Measurements from ENCODE around the gene MGARP. TPM values are rescaled to one million over a fixed set of nuclear protein-coding genes. Genes with fewer than 3 reads are reported as not detected.
A peak's percentile ranks its signal among the peaks of the same experiment; 100 is the strongest.

MGARP gene
- total and polyA plus RNA-seq, 4 donors: 0.09 to 0.17 (median 0.09) TPM; not detected in 1

- TF ChIP-seq ZBTB33 (IDR thresholded peaks at IDR 0.05) (no peak), CTCF (IDR thresholded peaks at IDR 0.05; ENCODE audit: low read depth, low read length, missing input control) (no peak), FOXA2 (IDR thresholded peaks at IDR 0.05) (no peak), GABPA (IDR thresholded peaks at IDR 0.05 in 1 of 2, conservative IDR thresholded peaks at IDR 0.05 in 1 of 2) (no peak), FOXA1 (IDR thresholded peaks at IDR 0.05) (no peak), NR2F2 (IDR thresholded peaks at IDR 0.05) (no peak), RXRA (IDR thresholded peaks at IDR 0.05) (no peak), TAF1 (conservative IDR thresholded peaks at IDR 0.05) (no peak)
These were observed 34.4 kb downstream of the MGARP start (continued) for GRCh38 chr4:139245590-139245989.

- Histone ChIP-seq H3K36me3 (ENCODE audit: control insufficient read depth in 4 of 4, insufficient read depth in 3 of 4, low read depth in 1 of 4, low read length in 3 of 4) (no peaks in the 10 kb centered on the region), H3K27me3 (ENCODE audit: control insufficient read depth in 4 of 4, insufficient read depth in 4 of 4, low read length in 3 of 4) (no peaks in the 10 kb centered on the region), H3K9ac (ENCODE audit: low read depth in 1 of 2, low read length in 2 of 2) (no peak overlapping the region), H3K4me1 (ENCODE audit: control insufficient read depth in 4 of 4, insufficient read depth in 4 of 4, low read length in 3 of 4) (peaks cover 0 to 11% (median 3%) of the 10 kb centered on the region in 4 donors), H3K4me3 (ENCODE audit: low read depth in 1 of 3, low read length in 3 of 3) (no peak overlapping the region), H3K9me3 (ENCODE audit: control insufficient read depth in 4 of 4, low read length in 3 of 4) (no peaks in the 10 kb centered on the region), H3K27ac (ENCODE audit: low read depth in 1 of 2, low read length in 2 of 2) (peak overlapping the region; percentile 12)
- WGBS: 89% methylated on average over 12 of the region's 12 CpGs
- DNase-seq (ENCODE audit: low spot score): no peak
- TF ChIP-seq HNF4A (conservative IDR thresholded peaks at IDR 0.05) (peak in 1 of 2 donors; percentile 6), YY1 (IDR thresholded peaks at IDR 0.05) (no peak), JUND (IDR thresholded peaks at IDR 0.05) (peak; percentile 28 to 35)
These were observed 36.3 kb downstream of the MGARP start for GRCh38 chr4:139243448-139244365.

DNA sequence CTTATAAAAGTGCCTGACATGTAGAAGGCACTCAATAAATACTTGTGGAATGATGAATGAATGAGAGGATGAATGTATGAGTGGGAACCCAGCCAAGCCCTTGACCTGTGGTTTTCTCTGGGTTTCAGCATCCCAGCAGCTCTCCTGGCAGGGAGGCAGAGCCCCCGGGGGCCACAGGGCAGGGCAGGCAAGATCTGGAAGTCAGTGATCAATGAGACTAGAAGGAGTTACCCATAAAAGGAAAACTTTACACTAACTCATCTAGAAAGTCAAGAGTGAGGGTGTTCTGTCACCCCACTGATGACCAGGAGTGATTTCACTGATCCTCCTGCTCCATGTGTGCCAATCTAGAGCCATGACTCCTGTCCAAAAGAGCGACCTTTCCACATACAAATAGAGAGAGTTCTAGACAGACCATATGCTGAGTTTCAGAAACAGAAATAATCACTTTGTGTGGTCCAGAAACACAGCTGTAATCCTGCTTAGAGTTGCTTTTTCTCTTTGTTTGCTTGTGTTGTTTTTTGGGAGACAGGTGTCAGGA, 37.4 kb downstream of the MGARP start:
- TF ChIP-seq EGR1 (IDR thresholded peaks at IDR 0.05; ENCODE audit: low read depth in 2 of 2) (no peak), HNF4G (IDR thresholded peaks at IDR 0.05) (no peak), TAF1 (conservative IDR thresholded peaks at IDR 0.05) (no peak), HNF4A (conservative IDR thresholded peaks at IDR 0.05) (no peak)
- TF ChIP-seq, protein P1, sequence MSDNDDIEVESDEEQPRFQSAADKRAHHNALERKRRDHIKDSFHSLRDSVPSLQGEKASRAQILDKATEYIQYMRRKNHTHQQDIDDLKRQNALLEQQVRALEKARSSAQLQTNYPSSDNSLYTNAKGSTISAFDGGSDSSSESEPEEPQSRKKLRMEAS (IDR thresholded peaks at IDR 0.05): no peak
- no peak overlapping the region for H3K9ac ChIP-seq (ENCODE audit: low read depth in 1 of 2, low read length in 2 of 2)
- peaks cover 0 to 11% (median 3%) of the 10 kb centered on the region in 4 donors for H3K4me1 ChIP-seq (ENCODE audit: control insufficient read depth in 4 of 4, insufficient read depth in 4 of 4, low read length in 3 of 4)
- 90% methylated on average over 2 of the region's 2 CpGs for WGBS
- H3K27ac ChIP-seq (ENCODE audit: low read depth in 1 of 2, low read length in 2 of 2): no peak overlapping the region
- no peaks in the 10 kb centered on the region for H3K27me3 ChIP-seq (ENCODE audit: control insufficient read depth in 4 of 4, insufficient read depth in 4 of 4, low read length in 3 of 4)
- no peaks in the 10 kb centered on the region for H3K9me3 ChIP-seq (ENCODE audit: control insufficient read depth in 4 of 4, low read length in 3 of 4)
- no peaks in the 10 kb centered on the region for H3K36me3 ChIP-seq (ENCODE audit: control insufficient read depth in 4 of 4, insufficient read depth in 3 of 4, low read depth in 1 of 4, low read length in 3 of 4)
- DNase-seq (ENCODE audit: low spot score): no peak
- H3K4me3 ChIP-seq (ENCODE audit: low read depth in 1 of 3, low read length in 3 of 3): no peak overlapping the region
